CMK (cell line): Measurements from ENCODE around the gene HOXD3.

Source experiments
- DNase-seq: peaks from one replicate; pipeline ENCODE4 v3.0.0-alpha.2; 2010; ENCODE audit warnings: low read depth

The HOXD3 gene

GRCh38 chr2:176212276-176212675 lies 55.2 kb downstream of the HOXD3 start:
- DNase-seq = no peak

GRCh38 chr2:176213406-176213805 lies 56.3 kb downstream of the HOXD3 start:
- no peak for DNase-seq
